K562 (cell line): ENCODE measurements around the gene GALE. TPM values are rescaled to one million over a fixed set of nuclear protein-coding genes. Genes with fewer than 3 reads are reported as not detected.
A peak's percentile ranks its signal among the peaks of the same experiment; 100 is the strongest.

ENCODE experiments used
- CAMTA2 ChIP-seq: fragments of 250-450 bp; sonication (Bioruptor Pico); conservative IDR thresholded peaks from 2 replicates; pipeline ENCODE4 v1.5.1; 2022
- KDM1A ChIP-seq, 2 experiments: fragments of 450-650 bp; IDR thresholded peaks; 2 replicates each; pipeline ENCODE4 v1.6.1; 2016; ENCODE audit warnings: mild to moderate bottlenecking in 2 of 2
- NONO ChIP-seq, 2 experiments: fragments of 200-400 bp in 1 of 2; fragments of 450-650 bp in 1 of 2; formaldehyde crosslinking in 1 of 2; IDR thresholded peaks; 2 replicates each; pipeline ENCODE4 v1.6.1; 2017; ENCODE audit warnings: low read depth in 2 of 2, mild to moderate bottlenecking in 2 of 2, moderate library complexity in 2 of 2, low read length in 1 of 2
- RBM17 ChIP-seq: fragments of 200-400 bp; formaldehyde crosslinking; IDR thresholded peaks from 2 replicates; pipeline ENCODE4 v1.6.1; 2017; ENCODE audit warnings: low read depth, mild to moderate bottlenecking, low read length, borderline replicate concordance
- SRSF1 ChIP-seq: fragments of 200-400 bp; formaldehyde crosslinking; IDR thresholded peaks from 2 replicates; pipeline ENCODE4 v1.6.1; 2017; ENCODE audit warnings: mild to moderate bottlenecking, low read depth, low read length, moderate library complexity
- TAF1 ChIP-seq: IDR thresholded peaks from 2 replicates; pipeline ENCODE4 v1.6.1; 2011; ENCODE audit warnings: mild to moderate bottlenecking, low read length, moderate library complexity; ENCODE audit not compliant: insufficient read depth, control insufficient read depth, severe bottlenecking; ENCODE audit errors: extremely low read depth
- ZFPM2 ChIP-seq: fragments of 250-450 bp; sonication (Bioruptor Pico); IDR thresholded peaks from 2 replicates; pipeline ENCODE4 v1.5.1; 2022; ENCODE audit warnings: mild to moderate bottlenecking
- ZNF12 ChIP-seq: sonication (generic); formaldehyde crosslinking; IDR thresholded peaks from 2 replicates; pipeline ENCODE4 v1.4.0; 2020; ENCODE audit warnings: mild to moderate bottlenecking, missing genetic modification reagents
- ZNF175 ChIP-seq: fragments of 200-800 bp; sonication (Bioruptor generic); IDR thresholded peaks from 2 replicates; pipeline ENCODE4 v1.6.1; 2016; ENCODE audit warnings: low read depth, mild to moderate bottlenecking, missing genetic modification characterization, missing compliant biosample characterization
- ZNF311 ChIP-seq: fragments of 250-450 bp; sonication (Bioruptor Pico); IDR thresholded peaks from 2 replicates; pipeline ENCODE4 v1.4.0; 2020; ENCODE audit warnings: mild to moderate bottlenecking, moderate library complexity
- polyA plus RNA-seq, 8 experiments: library from polyadenylated mRNA; depleted of rRNA in 4 of 8; stranded (reverse) in 5 of 8; unstranded in 3 of 8; fragments of >200 nt; fragmentation: Nextera tagmentation in 2 of 8; fragmentation: Illumina TruSeq in 1 of 8; extraction: Ambion mirVana in 2 of 8; extraction: Trizol in 1 of 8; gene quantifications; 2 replicates each; pipeline versions ENCODE4 v1.2.1 to v1.2.3, GENCODE V29; 2011 to 2014; ENCODE audit warnings: inconsistent platforms in 1 of 8, missing spikeins in 1 of 8
- total RNA-seq, 7 experiments: library from RNA; depleted of rRNA in 6 of 7; stranded (reverse); fragments of >200 nt in 6 of 7; fragmentation: Illumina TruSeq in 2 of 7; extraction: Trizol in 2 of 7; gene quantifications; 2 replicates each; pipeline versions ENCODE4 v1.2.1 to v1.2.3, GENCODE V29; 2011 to 2021; ENCODE audit warnings: low replicate concordance in 1 of 7
- TF ChIP-seq, protein P1 (sequence below): fragments of 450-650 bp; IDR thresholded peaks from 2 replicates; pipeline ENCODE4 v1.6.1; 2016; ENCODE audit warnings: missing biosample characterization, missing genetic modification characterization
- TF ChIP-seq, protein P2 (sequence below), 2 experiments: fragments of 450-650 bp in 1 of 2; IDR thresholded peaks; 2 replicates each; pipeline ENCODE4 v1.6.1; 2011 to 2017; ENCODE audit warnings: low read depth in 2 of 2, antibody characterized with exemption in 1 of 2, borderline replicate concordance in 1 of 2, low read length in 1 of 2, mild to moderate bottlenecking in 1 of 2, mixed read lengths in 1 of 2; ENCODE audit not compliant: control insufficient read depth in 1 of 2
- TF ChIP-seq, protein P3 (sequence below): fragments of 450-650 bp; IDR thresholded peaks from 2 replicates; pipeline ENCODE4 v1.7.1; 2018; ENCODE audit warnings: mild to moderate bottlenecking, low read depth; ENCODE audit not compliant: partially characterized antibody
- TF ChIP-seq, protein P4 (sequence below): fragments of 250-450 bp; sonication (Bioruptor Pico); IDR thresholded peaks from 2 replicates; pipeline ENCODE4 v1.8.0; 2022; ENCODE audit warnings: inconsistent platforms
- TF ChIP-seq, protein P5 (sequence below): fragments of 250-450 bp; sonication (Bioruptor Pico); IDR thresholded peaks from 2 replicates; pipeline ENCODE4 v1.8.0; 2022; ENCODE audit warnings: inconsistent platforms, mild to moderate bottlenecking, moderate library complexity, borderline replicate concordance

The GALE gene
- total and polyA plus RNA-seq, 9 of the 15 experiments (the other 6 are each of a cell fraction or from before 2014, with no cell fraction given), result 8.4 to 139 (median 88.3) TPM

DNA sequence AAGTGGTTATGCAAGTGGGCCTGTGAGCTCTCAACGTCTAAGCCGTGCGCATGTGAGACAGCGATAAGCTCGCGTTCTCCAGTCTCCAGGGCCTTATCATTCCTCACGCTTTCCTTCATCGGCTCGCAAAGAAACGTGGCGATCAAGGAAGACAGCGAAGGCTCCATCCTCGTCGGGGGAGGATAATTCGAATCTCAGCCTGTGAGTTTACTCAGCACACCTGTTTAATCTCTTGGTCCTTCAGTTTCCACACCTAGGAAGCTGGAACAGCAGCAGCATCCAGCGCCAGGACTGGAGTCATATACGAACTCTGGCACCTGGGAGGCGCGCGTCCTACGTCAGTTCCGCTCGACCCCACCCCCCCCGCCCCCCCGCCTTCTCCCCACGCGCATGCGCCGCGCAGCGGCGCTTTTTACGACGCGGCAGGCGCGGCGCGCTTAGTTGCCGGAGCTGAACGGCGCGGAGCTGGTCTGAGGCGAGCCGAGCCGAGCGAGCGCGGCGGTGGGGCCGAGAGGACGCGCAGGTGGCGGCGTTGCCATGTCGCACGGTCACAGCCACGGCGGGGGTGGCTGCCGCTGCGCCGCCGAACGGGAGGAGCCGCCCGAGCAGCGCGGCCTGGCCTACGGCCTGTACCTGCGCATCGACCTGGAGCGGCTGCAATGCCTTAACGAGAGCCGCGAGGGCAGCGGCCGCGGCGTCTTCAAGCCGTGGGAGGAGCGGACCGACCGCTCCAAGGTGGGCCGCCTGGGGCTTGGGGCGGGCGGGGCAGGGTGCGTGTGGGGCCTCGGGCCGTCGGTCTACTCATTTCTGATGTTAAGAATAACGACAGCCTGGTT, 22.4 kb downstream of the GALE start, which contains the start of gene PITHD1 (continued):
- TF ChIP-seq, protein P1, sequence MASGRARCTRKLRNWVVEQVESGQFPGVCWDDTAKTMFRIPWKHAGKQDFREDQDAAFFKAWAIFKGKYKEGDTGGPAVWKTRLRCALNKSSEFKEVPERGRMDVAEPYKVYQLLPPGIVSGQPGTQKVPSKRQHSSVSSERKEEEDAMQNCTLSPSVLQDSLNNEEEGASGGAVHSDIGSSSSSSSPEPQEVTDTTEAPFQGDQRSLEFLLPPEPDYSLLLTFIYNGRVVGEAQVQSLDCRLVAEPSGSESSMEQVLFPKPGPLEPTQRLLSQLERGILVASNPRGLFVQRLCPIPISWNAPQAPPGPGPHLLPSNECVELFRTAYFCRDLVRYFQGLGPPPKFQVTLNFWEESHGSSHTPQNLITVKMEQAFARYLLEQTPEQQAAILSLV (tag), result 0 out of 2 replicates have a peak, but pooled peaks have one; percentile 51
- TF ChIP-seq, protein P2, sequence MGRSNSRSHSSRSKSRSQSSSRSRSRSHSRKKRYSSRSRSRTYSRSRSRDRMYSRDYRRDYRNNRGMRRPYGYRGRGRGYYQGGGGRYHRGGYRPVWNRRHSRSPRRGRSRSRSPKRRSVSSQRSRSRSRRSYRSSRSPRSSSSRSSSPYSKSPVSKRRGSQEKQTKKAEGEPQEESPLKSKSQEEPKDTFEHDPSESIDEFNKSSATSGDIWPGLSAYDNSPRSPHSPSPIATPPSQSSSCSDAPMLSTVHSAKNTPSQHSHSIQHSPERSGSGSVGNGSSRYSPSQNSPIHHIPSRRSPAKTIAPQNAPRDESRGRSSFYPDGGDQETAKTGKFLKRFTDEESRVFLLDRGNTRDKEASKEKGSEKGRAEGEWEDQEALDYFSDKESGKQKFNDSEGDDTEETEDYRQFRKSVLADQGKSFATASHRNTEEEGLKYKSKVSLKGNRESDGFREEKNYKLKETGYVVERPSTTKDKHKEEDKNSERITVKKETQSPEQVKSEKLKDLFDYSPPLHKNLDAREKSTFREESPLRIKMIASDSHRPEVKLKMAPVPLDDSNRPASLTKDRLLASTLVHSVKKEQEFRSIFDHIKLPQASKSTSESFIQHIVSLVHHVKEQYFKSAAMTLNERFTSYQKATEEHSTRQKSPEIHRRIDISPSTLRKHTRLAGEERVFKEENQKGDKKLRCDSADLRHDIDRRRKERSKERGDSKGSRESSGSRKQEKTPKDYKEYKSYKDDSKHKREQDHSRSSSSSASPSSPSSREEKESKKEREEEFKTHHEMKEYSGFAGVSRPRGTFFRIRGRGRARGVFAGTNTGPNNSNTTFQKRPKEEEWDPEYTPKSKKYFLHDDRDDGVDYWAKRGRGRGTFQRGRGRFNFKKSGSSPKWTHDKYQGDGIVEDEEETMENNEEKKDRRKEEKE (IDR thresholded peaks at IDR 0.05; ENCODE audit: borderline replicate concordance in 1 of 2, control insufficient read depth in 1 of 2, low read depth in 2 of 2, low read length in 1 of 2), result 0 out of 4 replicates have a peak, but pooled peaks of 1 of the 2 experiments have one; percentile 50
- TF ChIP-seq, protein P3, sequence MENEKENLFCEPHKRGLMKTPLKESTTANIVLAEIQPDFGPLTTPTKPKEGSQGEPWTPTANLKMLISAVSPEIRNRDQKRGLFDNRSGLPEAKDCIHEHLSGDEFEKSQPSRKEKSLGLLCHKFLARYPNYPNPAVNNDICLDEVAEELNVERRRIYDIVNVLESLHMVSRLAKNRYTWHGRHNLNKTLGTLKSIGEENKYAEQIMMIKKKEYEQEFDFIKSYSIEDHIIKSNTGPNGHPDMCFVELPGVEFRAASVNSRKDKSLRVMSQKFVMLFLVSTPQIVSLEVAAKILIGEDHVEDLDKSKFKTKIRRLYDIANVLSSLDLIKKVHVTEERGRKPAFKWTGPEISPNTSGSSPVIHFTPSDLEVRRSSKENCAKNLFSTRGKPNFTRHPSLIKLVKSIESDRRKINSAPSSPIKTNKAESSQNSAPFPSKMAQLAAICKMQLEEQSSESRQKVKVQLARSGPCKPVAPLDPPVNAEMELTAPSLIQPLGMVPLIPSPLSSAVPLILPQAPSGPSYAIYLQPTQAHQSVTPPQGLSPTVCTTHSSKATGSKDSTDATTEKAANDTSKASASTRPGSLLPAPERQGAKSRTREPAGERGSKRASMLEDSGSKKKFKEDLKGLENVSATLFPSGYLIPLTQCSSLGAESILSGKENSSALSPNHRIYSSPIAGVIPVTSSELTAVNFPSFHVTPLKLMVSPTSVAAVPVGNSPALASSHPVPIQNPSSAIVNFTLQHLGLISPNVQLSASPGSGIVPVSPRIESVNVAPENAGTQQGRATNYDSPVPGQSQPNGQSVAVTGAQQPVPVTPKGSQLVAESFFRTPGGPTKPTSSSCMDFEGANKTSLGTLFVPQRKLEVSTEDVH, result peak; percentile 56
- TF ChIP-seq, protein P4, sequence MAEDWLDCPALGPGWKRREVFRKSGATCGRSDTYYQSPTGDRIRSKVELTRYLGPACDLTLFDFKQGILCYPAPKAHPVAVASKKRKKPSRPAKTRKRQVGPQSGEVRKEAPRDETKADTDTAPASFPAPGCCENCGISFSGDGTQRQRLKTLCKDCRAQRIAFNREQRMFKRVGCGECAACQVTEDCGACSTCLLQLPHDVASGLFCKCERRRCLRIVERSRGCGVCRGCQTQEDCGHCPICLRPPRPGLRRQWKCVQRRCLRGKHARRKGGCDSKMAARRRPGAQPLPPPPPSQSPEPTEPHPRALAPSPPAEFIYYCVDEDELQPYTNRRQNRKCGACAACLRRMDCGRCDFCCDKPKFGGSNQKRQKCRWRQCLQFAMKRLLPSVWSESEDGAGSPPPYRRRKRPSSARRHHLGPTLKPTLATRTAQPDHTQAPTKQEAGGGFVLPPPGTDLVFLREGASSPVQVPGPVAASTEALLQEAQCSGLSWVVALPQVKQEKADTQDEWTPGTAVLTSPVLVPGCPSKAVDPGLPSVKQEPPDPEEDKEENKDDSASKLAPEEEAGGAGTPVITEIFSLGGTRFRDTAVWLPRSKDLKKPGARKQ (CRISPR knock-in tag), result no peak
- TF ChIP-seq ZNF311 (no peak), SRSF1 (no peak), ZNF12 (0 out of 2 replicates have a peak, but pooled peaks have one; percentile 6), KDM1A (IDR thresholded peaks at IDR 0.05) (peak; percentile 72 to 79), RBM17 (no peak), TAF1 (peak; percentile 83), ZFPM2 (CRISPR knock-in tag) (no peak), CAMTA2 (no peak), NONO (IDR thresholded peaks at IDR 0.05; ENCODE audit: low read depth in 2 of 2, low read length in 1 of 2) (peak; percentile 80 to 96; a peak in 3 of 4 replicates), ZNF175 (CRISPR knock-in tag) (no peak)
- TF ChIP-seq, protein P5, sequence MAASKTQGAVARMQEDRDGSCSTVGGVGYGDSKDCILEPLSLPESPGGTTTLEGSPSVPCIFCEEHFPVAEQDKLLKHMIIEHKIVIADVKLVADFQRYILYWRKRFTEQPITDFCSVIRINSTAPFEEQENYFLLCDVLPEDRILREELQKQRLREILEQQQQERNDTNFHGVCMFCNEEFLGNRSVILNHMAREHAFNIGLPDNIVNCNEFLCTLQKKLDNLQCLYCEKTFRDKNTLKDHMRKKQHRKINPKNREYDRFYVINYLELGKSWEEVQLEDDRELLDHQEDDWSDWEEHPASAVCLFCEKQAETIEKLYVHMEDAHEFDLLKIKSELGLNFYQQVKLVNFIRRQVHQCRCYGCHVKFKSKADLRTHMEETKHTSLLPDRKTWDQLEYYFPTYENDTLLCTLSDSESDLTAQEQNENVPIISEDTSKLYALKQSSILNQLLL, result no peak
